K562 (cell line): ENCODE measurements around the gene ADPRH. TPM values are rescaled to one million over a fixed set of nuclear protein-coding genes. Genes with fewer than 3 reads are reported as not detected.

Experiments
- ATAC-seq: fragments of 200-7000 bp; cut with Tn5 transposase; 3 replicates; pipeline ENCODE4 v1.9.1; 2020; ENCODE audit warnings: moderate library complexity
- BruUV-seq: library from RNA; stranded (reverse); fragments of 400-500 nt; replicated peaks from 2 replicates; lab custom pipeline; 2021; lab: Mats Ljungman, UMichigan
- CTCF ChIA-PET: fragments of 300-600 bp; formaldehyde crosslinking; extraction: SDS; loops from one replicate; lab custom pipeline; 2021; ENCODE audit warnings: low intra/inter-chr PET ratio; lab: Yijun Ruan, JAX
- POLR2A ChIA-PET: fragments of 300-600, 350-650 bp; sonication (Branson Sonifier 250); formaldehyde crosslinking; extraction: SDS; loops from one replicate; lab custom pipeline; 2021; ENCODE audit warnings: antibody characterized with exemption, inconsistent platforms; lab: Yijun Ruan, JAX
- DNase-seq, 4 experiments: peaks; one replicate each; pipeline versions ENCODE4 v3.0.0 to v3.0.0-alpha.2; 2011 to 2018; ENCODE audit warnings: low spot score in 3 of 4, mixed read lengths in 3 of 4; ENCODE audit errors: extremely low read depth in 1 of 4
- FAIRE-seq: peaks from 2 replicates; lab custom pipeline; 2011; peaks lifted over from hg19 to GRCh38; lab: Jason Lieb, UNC
- H2AFZ ChIP-seq: 2 replicates; pipeline ENCODE4 v1.6.0; 2011; ENCODE audit warnings: low read depth, low read length, control low read depth, inconsistent platforms
- H3K27ac ChIP-seq: fragments of 200-600 bp; 3 replicates; pipeline ENCODE4 v1.8.0; 2011; ENCODE audit warnings: low read depth, mild to moderate bottlenecking, control low read depth, inconsistent platforms, low read length, moderate library complexity, mixed read lengths; ENCODE audit errors: extremely low read depth
- H3K27me3 ChIP-seq, 2 experiments: fragments of 300-600 bp in 1 of 2; 2 replicates in 1 of 2; 3 replicates in 1 of 2; pipeline versions ENCODE4 v1.6.0 to v1.8.0; 2011; ENCODE audit warnings: inconsistent platforms in 2 of 2, low read length in 2 of 2, mild to moderate bottlenecking in 1 of 2, mixed read lengths in 1 of 2, moderate library complexity in 1 of 2; ENCODE audit not compliant: control insufficient read depth in 2 of 2, insufficient read depth in 2 of 2
- H3K36me3 ChIP-seq: fragments of 300-600 bp; 3 replicates; pipeline ENCODE4 v1.8.0; 2011; ENCODE audit warnings: mild to moderate bottlenecking, low read length, inconsistent platforms; ENCODE audit not compliant: control insufficient read depth, insufficient read depth
- H3K4me1 ChIP-seq, 2 experiments: fragments of 200-600 bp in 1 of 2; replicated peaks in 1 of 2; 2 replicates in 1 of 2; 3 replicates in 1 of 2; pipeline versions ENCODE4 v1.5.1 to v1.8.0; 2011; ENCODE audit warnings: inconsistent platforms in 2 of 2, low read length in 2 of 2, mild to moderate bottlenecking in 1 of 2, mixed read lengths in 1 of 2, moderate library complexity in 1 of 2; ENCODE audit not compliant: control insufficient read depth in 2 of 2, insufficient read depth in 2 of 2
- H3K4me2 ChIP-seq: 2 replicates; pipeline ENCODE4 v1.6.1; 2011; ENCODE audit warnings: low read length, control low read depth, inconsistent platforms, mixed read lengths; ENCODE audit not compliant: insufficient read depth
- H3K4me3 ChIP-seq: fragments of 200-600 bp; sonication (generic), shearing (Covaris generic); 2 replicates; pipeline ENCODE4 v1.5.1; 2016; ENCODE audit warnings: control low read depth, inconsistent platforms
- H3K79me2 ChIP-seq: fragments of 200-600 bp; 3 replicates; pipeline ENCODE4 v1.8.0; 2011; ENCODE audit warnings: low read length, inconsistent platforms; ENCODE audit not compliant: control insufficient read depth, insufficient read depth
- H3K9ac ChIP-seq, 2 experiments: 2 replicates each; pipeline versions ENCODE4 v1.6.0 to v1.6.1; 2011; ENCODE audit warnings: low read depth in 2 of 2, low read length in 2 of 2, control low read depth in 1 of 2, inconsistent platforms in 1 of 2, mild to moderate bottlenecking in 1 of 2, mixed read lengths in 1 of 2; ENCODE audit not compliant: insufficient read depth in 1 of 2
- H3K9me1 ChIP-seq: one replicate; pipeline ENCODE4 v1.6.0; 2011; ENCODE audit warnings: inconsistent platforms, mild to moderate bottlenecking, low read length, moderate library complexity; ENCODE audit not compliant: control insufficient read depth, insufficient read depth
- H3K9me3 ChIP-seq: replicated peaks from 2 replicates; pipeline ENCODE4 v1.5.1; 2011; ENCODE audit warnings: low read depth, low read length, inconsistent platforms; ENCODE audit not compliant: control insufficient read depth, insufficient read depth
- H4K20me1 ChIP-seq: replicated peaks from 2 replicates; pipeline ENCODE4 v1.6.1; 2011; ENCODE audit warnings: low read length, inconsistent platforms, mixed read lengths; ENCODE audit not compliant: control insufficient read depth, insufficient read depth
- CBX2 ChIP-seq: fragments of 200-600 bp; sonication (generic); IDR thresholded peaks from one replicate; pipeline ENCODE4 v1.6.1; 2012; ENCODE audit warnings: mild to moderate bottlenecking, low read length, inconsistent platforms; ENCODE audit not compliant: insufficient read depth, poor library complexity, severe bottlenecking
- HLTF ChIP-seq: fragments of 450-650 bp; IDR thresholded peaks from 2 replicates; pipeline ENCODE4 v1.6.1; 2016
- ILF3 ChIP-seq: fragments of 450-650 bp; IDR thresholded peaks from 2 replicates; pipeline ENCODE4 v1.6.1; 2018; ENCODE audit warnings: antibody characterized with exemption, mild to moderate bottlenecking, moderate library complexity, borderline replicate concordance
- PRDM10 ChIP-seq: fragments of 450-650 bp; IDR thresholded peaks from 2 replicates; pipeline ENCODE4 v1.6.1; 2018; ENCODE audit not compliant: partially characterized antibody
- SNIP1 ChIP-seq: fragments of 450-650 bp; IDR thresholded peaks from 2 replicates; pipeline ENCODE4 v1.7.1; 2017; ENCODE audit warnings: low read depth, mild to moderate bottlenecking
- WGBS: fragments of 100-300 bp; shearing (Covaris generic); methylation state at CpG from one replicate; pipeline ENCODE4 v1.1.6; 2016; ENCODE audit warnings: low coverage, mixed read lengths; ENCODE audit not compliant: insufficient coverage; ENCODE audit errors: missing lambda C conversion rate; 5-methylcytosine and 5-hydroxymethylcytosine counted together
- in situ Hi-C: fragments of 300-500 bp; cut with MboI; formaldehyde crosslinking; loops from 4 replicates; pipeline ENCODE4 v1.15.0; 2018; ENCODE audit warnings: inconsistent platforms, mixed read lengths
- intact Hi-C: fragments of 100-400 bp; cut with micrococcal nuclease; formaldehyde crosslinking; loops from 2 replicates; pipeline ENCODE4 v1.14.2; 2022
- polyA plus RNA-seq, 8 experiments: library from polyadenylated mRNA; depleted of rRNA in 4 of 8; stranded (reverse) in 5 of 8; unstranded in 3 of 8; fragments of >200 nt; fragmentation: Nextera tagmentation in 2 of 8; fragmentation: Illumina TruSeq in 1 of 8; extraction: Ambion mirVana in 2 of 8; extraction: Trizol in 1 of 8; gene quantifications; 2 replicates each; pipeline versions ENCODE4 v1.2.1 to v1.2.3, GENCODE V29; 2011 to 2014; ENCODE audit warnings: inconsistent platforms in 1 of 8, missing spikeins in 1 of 8
- total RNA-seq, 7 experiments: library from RNA; depleted of rRNA in 6 of 7; stranded (reverse); fragments of >200 nt in 6 of 7; fragmentation: Illumina TruSeq in 2 of 7; extraction: Trizol in 2 of 7; gene quantifications; 2 replicates each; pipeline versions ENCODE4 v1.2.1 to v1.2.3, GENCODE V29; 2011 to 2021; ENCODE audit warnings: low replicate concordance in 1 of 7

The ADPRH gene
- total and polyA plus RNA-seq, 9 of the 15 experiments (the other 6 are each of a cell fraction or from before 2014, with no cell fraction given): 0.01 to 1.4 (median 0.65) TPM

DNA sequence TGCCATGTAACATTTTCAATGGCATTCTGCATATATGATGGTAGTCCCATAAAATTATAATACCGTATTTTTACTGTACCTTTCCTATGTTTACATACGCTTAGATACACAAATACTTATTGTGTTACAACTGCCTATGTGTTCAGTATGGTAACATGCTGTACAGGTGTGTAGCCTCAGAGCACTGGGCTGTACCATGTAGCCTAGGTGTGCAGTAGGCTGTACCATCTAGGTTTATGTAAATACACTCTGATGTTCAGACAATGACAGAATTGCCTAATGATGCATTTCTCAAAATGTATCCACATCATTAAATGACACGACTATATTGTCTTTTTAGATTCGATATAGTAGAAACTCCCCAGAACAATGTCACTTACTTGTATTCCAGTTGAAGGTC, 42.5 kb upstream of the ADPRH start:
- intact Hi-C loops (no loop called here), in situ Hi-C loops (no loop called here)
- H3K27me3 ChIP-seq: no peaks in the 10 kb centered on the region
- H3K9me1 ChIP-seq: no peaks in the 10 kb centered on the region
- no peaks in the 10 kb centered on the region for H3K4me1 ChIP-seq
- H4K20me1 ChIP-seq: no peaks in the 10 kb centered on the region
- FAIRE-seq: no peak
- no peak for DNase-seq
- 68% methylated on average over 4 of the region's 4 CpGs for WGBS
- POLR2A ChIA-PET: no interaction called here
- no TSS peak for BruUV-seq
- no peak overlapping the region for H2AFZ ChIP-seq
- no peak overlapping the region for H3K9ac ChIP-seq
- H3K27ac ChIP-seq: no peak overlapping the region
- no peaks in the 10 kb centered on the region for H3K9me3 ChIP-seq
- TF ChIP-seq HLTF: no peak
- TF ChIP-seq PRDM10: peak; percentile 75
- no peak for TF ChIP-seq ILF3
- TF ChIP-seq CBX2: no peak
- no peak for TF ChIP-seq SNIP1
- TF ChIP-seq, all 486 proteins: peak for 1
- no peak overlapping the region for H3K4me3 ChIP-seq
- no peaks in the 10 kb centered on the region; the same call in 2 of the 3 replicates for H3K36me3 ChIP-seq
- no peak overlapping the region for H3K4me2 ChIP-seq
- no peak for ATAC-seq
- H3K79me2 ChIP-seq: no peaks in the 10 kb centered on the region
- CTCF ChIA-PET: no interaction called here
